B cell (primary cell): Measurements from ENCODE around the gene ZSWIM6.

ENCODE experiments used
- EZH2 ChIP-seq: IDR thresholded peaks from 2 replicates; pipeline ENCODE4 v1.6.1; 2012; ENCODE audit warnings: borderline replicate concordance, low read depth, mild to moderate bottlenecking, moderate library complexity, low read length; ENCODE audit not compliant: insufficient read depth, poor library complexity, severe bottlenecking
- TF ChIP-seq, protein P1 (sequence below): fragments of 200-600 bp; IDR thresholded peaks from one replicate; pipeline ENCODE4 v1.8.0; 2022; ENCODE audit warnings: antibody characterized with exemption, mild to moderate bottlenecking

DNA sequence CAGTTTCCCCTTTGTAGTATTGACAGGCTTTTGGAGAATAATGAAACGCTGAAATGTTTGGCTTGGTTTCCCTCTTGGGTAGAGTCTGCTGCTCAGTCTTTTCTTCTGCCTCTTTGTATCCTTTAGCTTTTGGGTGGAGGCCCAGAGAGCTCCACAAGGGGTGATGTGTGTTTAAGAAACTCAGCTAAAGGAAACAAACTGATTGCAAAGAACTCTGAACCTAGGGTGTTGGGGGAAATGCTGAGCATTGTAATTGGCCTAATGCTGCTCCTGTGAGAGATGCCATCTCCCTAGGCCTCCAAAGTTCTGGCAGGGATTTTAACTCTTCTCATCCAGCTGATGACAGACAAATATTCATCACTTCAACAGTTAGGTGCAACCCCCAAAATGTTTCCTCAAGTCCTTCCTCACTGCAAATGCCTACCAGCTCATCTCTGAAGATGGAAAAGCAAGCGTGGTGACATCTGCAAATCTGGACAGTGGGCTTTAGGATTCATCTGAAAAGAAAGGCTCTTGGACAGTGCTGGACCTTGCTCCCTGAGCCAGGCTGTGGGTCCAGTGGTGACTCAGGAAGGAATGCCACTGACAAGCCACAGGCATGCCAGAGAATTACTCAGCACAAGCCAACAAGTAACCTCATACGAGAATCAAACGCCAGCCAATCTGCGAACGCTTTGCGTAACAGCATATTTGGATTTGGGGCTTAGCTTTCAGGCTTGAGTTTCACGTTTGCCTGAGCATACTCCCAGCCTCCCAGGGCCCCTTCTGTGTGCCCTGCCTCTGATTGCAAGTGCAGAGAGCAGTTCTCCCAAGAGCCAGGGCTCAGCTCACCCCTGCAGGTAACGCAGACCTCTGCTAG, 30.5 kb upstream of the ZSWIM6 start:
- TF ChIP-seq, protein P1, sequence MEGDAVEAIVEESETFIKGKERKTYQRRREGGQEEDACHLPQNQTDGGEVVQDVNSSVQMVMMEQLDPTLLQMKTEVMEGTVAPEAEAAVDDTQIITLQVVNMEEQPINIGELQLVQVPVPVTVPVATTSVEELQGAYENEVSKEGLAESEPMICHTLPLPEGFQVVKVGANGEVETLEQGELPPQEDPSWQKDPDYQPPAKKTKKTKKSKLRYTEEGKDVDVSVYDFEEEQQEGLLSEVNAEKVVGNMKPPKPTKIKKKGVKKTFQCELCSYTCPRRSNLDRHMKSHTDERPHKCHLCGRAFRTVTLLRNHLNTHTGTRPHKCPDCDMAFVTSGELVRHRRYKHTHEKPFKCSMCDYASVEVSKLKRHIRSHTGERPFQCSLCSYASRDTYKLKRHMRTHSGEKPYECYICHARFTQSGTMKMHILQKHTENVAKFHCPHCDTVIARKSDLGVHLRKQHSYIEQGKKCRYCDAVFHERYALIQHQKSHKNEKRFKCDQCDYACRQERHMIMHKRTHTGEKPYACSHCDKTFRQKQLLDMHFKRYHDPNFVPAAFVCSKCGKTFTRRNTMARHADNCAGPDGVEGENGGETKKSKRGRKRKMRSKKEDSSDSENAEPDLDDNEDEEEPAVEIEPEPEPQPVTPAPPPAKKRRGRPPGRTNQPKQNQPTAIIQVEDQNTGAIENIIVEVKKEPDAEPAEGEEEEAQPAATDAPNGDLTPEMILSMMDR, result no peak
- TF ChIP-seq EZH2, result no peak
